ENCODE data around the gene TSPAN1.
A peak's percentile ranks its signal among the peaks of the same experiment; 100 is the strongest.

Gene TSPAN1, protein sequence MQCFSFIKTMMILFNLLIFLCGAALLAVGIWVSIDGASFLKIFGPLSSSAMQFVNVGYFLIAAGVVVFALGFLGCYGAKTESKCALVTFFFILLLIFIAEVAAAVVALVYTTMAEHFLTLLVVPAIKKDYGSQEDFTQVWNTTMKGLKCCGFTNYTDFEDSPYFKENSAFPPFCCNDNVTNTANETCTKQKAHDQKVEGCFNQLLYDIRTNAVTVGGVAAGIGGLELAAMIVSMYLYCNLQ

DNA sequence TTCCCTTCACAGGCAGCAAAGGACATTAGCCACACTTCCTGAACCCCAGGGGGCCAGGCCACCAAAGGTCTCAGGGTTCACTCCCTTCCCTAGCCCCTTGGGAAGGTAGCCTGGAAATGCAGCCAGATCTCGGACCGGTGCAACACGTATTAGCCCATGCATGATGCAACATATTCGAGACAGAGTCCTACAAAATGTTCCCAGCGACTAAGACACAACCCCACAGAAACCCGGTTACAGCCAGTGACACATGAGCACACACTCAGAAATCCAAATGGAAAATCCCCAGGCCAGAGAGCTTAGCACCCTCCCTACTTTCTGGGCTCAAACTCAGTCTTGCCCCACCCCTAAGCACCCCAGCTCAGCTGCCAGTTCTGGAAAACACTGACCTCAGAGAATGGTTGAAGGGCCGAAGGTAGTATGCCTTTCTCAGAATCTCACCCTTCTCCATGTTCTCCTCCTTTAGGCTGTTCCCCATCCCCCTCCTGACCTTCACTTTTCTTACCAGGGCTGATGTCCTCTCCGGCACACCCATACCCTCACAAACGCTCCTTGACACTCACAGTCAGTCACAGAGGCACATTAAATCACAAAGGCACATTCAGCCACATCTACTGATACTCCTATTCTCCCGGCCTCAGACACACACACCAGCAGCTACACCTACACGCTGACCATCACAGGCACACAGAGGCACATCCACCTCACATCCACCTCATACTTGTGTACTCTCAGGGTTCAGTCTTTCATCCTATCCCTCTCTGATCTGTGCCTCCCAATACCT lies at the start of gene TSPAN1:
Gene TSPAN1 (plus strand): TSS at position 640 of the 784 bp plus-strand sequence. CDS start 6,021 bp downstream, outside the sequence.
- no peak for DNase-seq (ENCODE audit: low read depth)

- no peak for DNase-seq (ENCODE audit: low read depth)
These were observed 46.5 kb upstream of the TSPAN1 start for GRCh38 chr1:46128344-46128743.

DNA sequence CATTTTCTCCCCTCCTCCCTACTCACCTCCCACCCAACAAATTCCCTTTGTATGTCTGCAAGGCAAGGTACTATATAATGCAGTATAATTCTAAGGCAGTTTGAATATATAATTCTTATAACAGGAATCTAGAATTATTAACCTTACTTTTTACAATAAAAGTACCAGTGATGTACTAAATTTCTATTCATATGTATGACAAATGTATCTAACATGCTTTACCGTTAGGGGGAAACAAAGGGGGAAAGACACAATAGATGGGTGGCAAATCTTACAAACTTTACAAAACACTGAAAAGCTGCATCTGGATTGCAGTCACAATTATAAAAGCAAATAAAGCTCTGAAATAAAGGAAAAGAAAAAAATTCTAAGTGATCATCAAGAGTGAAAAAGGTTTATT lies 44.8 kb upstream of the TSPAN1 start:
- DNase-seq (ENCODE audit: low read depth), result no peak

DNA sequence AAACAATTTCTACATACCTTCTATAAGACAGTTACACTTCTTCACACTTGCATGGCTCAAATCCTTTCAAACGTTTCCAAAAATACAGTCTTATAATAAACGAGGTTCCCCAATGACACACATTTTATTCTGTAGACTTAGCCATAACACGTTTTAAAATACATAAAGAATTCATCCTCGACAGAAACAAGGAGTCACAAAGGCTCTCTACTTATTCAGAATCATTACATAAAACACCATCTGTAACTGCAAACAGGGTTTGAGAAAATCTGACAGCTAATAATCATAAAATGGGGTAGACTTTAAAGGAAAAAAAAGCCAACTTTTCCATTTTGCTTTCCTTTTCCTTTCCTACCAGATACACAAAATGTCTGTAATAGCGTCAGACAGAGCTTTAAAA lies 44.3 kb upstream of the TSPAN1 start:
- no peak for DNase-seq (ENCODE audit: low read depth)

DNA sequence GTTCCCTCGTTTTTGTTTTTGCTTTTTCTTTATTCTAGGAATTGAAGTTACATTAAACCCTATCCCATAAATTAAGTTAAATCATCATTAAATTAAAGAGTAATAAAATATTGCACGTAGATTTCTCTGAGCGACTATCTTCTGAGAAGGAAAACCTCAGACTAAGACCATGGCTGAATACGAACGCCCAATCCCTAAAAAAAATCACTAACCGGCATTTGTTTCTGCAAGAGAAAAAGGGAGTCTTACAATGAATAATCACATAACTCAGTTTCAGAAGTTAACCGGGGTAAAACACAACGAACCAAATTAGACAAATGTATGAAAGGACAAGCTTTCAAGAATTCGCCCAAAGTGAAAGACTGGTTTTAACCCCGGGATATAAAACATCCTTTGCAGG lies 43.8 kb upstream of the TSPAN1 start:
- no peak for DNase-seq (ENCODE audit: low read depth)

GRCh38 chr1:46131712-46132528 lies 43.0 kb upstream of the TSPAN1 start:
- DNase-seq (ENCODE audit: low read depth), result no peak

- peak; percentile 95 for DNase-seq (ENCODE audit: low read depth)
These were observed 42.2 kb upstream of the TSPAN1 start, which contains the start of gene PIK3R3 for GRCh38 chr1:46132529-46133180. Gene PIK3R3, minus strand, starts transcription at chr1:46132629. Its CDS starts 677 bp downstream, at chr1:46131952.

DNA sequence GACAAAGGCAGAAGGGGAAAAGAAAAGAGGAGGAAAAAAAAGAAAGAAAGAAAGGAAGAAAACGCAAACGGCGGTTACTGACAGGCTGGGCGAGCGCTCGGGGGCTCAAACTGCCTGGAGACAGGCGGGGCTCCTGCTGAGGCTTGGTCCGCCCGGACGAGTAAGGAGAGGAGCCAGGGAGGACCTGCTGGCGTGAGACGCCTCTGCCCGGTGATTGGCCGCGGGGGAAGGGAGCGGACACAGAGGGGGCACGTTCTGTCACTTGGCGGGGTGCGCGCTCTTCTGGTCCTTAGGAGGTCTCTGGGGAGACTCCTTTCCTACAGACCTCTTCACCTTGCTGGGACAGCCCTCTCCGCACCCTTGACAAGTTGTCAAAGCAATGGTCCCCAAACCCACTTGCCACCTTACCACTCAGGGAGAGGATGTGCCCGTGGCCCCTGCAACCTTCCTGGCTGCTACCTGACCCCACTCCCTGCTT lies 41.7 kb upstream of the TSPAN1 start:
- DNase-seq (ENCODE audit: low read depth), result no peak

DNA sequence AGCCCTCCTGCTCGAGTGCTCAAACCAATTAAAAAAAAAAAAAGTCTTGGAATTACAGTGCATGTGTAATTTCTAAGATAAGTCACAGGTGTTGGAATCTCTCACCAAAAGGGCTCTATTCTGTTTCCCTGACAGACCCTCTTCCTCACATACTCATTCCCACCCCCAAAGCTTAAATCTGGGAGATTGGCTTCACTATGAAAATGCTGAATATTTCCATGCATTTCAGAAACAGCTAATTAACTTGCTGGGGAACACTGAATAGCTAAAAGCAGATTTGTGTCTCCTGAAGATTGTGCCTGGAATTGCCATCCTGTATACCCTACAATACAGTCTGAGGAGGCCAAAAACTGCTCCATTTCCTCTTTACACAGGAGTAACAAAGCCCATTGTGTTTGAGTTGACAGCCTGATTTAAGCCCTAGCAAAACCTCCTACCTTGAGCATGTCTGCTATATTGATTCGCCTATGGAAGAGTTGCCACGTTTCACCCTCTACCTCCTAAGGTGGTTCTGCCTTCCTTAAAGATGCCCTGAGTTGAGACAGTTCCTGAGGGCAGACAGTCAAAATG lies 41.0 kb upstream of the TSPAN1 start:
- no peak for DNase-seq (ENCODE audit: low read depth)

DNA sequence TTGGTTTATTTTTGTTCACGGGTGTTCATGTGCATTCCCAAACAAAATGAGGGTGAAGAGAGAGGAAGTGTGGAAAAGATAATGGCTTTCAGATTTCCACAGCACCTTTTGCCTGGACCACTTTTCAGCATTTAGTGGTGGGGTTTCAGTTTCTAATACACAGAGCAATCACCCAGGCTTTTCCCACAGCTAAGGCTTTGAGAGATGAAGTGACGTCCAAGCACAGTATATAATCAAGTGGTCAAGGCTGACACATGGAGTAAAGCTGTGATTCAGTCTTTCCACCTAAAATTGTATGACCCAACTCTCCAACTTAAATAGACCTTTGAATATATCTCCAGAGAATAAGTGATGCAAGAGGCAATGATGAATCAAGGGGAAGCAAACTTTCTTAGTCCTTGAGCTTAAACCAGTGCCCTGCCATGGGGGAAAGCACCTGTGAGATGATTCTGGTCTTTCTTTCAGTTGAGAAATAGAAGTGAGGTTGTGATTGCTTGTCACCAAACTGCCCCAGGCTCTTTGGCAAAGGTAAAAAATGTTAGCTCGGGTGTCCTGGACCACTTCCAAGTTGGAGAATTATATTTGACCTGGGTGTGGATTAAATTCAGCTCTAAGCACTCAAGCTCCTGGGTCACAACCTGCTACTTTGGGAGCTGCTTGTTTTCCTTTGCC lies 40.1 kb upstream of the TSPAN1 start:
- DNase-seq (ENCODE audit: low read depth), result peak; percentile 51

DNA sequence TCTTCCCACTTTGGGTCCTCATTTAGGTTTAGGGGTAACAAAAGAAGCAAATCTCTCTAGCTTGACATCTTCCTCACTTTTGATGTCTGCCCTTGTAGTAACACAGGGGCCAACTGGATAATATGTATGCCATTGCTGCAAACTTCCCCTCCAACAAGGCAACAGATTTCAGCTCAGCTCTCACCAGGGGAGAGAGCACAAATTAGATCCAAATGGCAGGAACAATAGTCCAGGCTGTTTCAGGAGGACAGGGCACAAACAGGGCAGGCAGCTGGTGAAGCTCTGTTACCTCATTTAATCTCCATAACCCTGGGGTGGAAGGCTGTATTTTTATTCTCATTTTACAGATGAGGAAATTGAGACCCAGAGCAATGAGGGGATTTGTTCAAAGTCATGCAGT lies 38.2 kb upstream of the TSPAN1 start:
- DNase-seq (ENCODE audit: low read depth), result no peak

DNA sequence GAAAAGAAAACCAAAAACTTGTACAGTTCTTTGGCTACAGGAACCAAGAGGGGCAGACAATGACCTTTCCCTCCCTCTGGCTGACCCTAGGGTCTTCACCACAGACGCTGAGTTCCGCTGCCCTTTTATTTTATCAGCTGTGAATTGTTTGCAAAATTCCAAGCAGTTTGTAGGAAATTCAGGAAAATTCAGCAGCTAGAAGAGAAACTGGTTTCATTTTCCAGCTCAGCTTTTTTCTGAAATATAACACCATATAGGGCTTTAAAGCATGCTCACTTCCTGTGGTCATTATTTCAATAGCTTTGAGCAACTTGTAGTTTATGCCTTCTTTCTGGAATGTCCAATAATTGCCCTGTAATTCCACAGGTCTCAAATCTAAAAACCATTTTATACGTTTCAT lies 37.0 kb upstream of the TSPAN1 start:
- no peak for DNase-seq (ENCODE audit: low read depth)

GRCh38 chr1:46148318-46148717 lies 26.6 kb upstream of the TSPAN1 start:
- no peak for DNase-seq (ENCODE audit: low read depth)

GRCh38 chr1:46150085-46150484 lies 24.8 kb upstream of the TSPAN1 start:
- DNase-seq (ENCODE audit: low read depth), result no peak

- DNase-seq (ENCODE audit: low read depth), result peak; percentile 78
These were observed 22.9 kb upstream of the TSPAN1 start for GRCh38 chr1:46152016-46152415.

DNA sequence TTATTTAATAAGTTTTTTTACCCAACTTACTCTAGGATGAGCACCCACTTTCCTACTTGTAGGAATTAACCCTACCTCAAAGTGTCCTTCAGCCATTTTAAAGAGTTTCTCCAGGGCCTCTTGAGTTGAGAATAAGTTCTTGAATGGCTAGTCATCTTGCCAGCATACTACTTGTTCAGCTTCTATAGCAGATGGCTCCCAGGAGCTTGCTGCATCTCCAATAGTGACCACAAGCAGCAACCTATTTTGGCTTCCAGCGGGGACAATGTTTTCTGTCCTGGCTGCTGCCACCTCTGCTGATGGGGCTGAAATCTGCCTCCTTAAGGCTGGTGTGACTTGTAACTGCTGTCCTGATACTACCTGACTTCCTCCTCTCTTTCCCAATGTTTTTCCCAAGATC lies 21.7 kb upstream of the TSPAN1 start:
- no peak for DNase-seq (ENCODE audit: low read depth)

DNA sequence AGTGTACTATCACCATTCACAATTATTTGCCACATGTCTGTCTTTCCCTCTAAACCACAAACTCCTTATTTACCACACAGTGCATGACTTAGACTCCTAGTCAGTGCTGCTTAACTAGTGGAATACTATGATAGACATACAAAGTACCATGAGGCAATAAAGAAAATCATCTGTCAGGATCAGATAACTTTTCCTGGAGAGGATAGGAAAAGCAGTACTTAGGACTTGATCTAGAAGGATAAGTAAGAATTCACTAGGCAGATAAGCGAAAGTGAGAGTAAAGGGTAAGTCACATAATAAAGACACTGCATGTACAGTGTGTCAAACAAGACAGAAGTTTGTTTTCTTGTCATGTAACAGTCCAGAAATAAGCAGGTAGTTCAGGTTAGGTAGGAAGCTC lies 21.2 kb upstream of the TSPAN1 start:
- no peak for DNase-seq (ENCODE audit: low read depth)

DNA sequence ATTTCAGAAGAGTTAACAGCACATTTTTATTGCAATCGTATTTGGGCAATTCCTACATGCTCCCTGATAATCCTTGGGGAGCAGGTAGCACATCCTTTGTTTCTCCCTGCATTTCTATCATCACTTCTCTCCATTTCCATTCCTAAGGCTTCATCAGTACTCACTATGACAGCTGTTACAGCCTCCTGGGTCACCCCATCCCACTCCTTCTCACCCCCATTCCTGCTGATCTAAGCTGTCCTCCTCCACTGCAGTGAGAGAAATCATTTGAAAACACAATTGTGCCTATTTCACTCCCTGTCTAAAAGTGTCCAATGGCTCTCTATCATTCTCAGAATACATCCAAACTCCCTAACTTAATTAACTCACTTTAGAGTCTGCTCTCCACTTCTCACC lies 17.0 kb upstream of the TSPAN1 start:
- no peak for DNase-seq (ENCODE audit: low read depth)

- DNase-seq (ENCODE audit: low read depth), result no peak
These were observed 16.3 kb upstream of the TSPAN1 start for GRCh38 chr1:46158312-46159281.

DNA sequence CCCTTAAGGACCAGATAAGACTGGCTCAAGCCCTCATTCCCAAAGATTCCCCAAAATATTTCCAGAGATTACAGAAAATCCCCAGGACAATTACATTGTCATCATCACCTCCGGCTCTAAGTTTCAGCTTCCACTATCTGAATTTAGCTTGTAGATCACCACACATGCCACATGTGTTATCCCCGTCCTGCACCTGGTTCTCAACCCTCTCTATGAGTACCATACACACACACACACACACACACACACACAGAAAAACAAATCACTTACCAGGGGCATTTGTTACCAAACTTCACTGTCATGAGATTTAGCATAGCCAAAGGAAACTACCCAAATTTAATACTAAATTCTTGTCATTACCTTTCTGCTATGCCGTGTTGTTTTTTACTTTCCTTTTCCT lies 15.4 kb upstream of the TSPAN1 start:
- DNase-seq (ENCODE audit: low read depth), result no peak
